ENCODE data around the gene GFRA4.

GFRA4 gene

DNA sequence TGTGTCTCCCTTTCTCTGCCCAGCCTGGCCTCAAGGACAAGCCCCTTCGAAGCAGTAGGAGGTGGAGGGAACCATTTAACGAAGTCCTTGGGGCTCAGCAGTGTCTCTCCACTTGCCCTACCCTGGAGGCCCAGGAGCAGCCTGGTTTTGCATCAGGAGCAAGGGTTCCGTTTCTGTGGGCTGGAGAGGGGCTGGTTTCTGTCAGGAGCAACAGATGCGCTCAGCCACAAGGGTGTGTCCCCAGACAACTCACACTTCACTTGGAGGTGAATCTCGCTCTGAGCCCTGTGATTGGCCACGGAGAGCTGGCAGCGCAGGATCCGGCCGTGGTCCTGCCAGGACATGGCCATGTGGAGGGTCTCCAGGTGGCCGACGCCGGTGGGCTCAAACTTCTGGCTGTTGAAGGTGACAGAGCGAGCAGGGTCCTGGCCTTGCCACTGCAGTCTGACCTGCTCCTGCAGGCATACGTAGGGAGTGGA is 42.3 kb upstream of the GFRA4 start:
- Histone ChIP-seq H3K27ac (no peak overlapping the region), H3K9me3 (ENCODE audit: control insufficient read depth, low read length) (no peaks in the 10 kb centered on the region), H2AFZ (no peak overlapping the region), H3K4me1 (no peaks in the 10 kb centered on the region), H3K9ac (no peak overlapping the region), H3K79me2 (no peaks in the 10 kb centered on the region), H3K4me2 (ENCODE audit: low read length) (no peak overlapping the region), H3K4me3 (ENCODE audit: low read depth, low read length) (no peak overlapping the region), H3K27me3 (ENCODE audit: control insufficient read depth, insufficient read depth, low read length) (no peaks in the 10 kb centered on the region), H3K36me3 (ENCODE audit: control insufficient read depth, insufficient read depth, low read length) (no peaks in the 10 kb centered on the region)
- TF ChIP-seq, protein P1, sequence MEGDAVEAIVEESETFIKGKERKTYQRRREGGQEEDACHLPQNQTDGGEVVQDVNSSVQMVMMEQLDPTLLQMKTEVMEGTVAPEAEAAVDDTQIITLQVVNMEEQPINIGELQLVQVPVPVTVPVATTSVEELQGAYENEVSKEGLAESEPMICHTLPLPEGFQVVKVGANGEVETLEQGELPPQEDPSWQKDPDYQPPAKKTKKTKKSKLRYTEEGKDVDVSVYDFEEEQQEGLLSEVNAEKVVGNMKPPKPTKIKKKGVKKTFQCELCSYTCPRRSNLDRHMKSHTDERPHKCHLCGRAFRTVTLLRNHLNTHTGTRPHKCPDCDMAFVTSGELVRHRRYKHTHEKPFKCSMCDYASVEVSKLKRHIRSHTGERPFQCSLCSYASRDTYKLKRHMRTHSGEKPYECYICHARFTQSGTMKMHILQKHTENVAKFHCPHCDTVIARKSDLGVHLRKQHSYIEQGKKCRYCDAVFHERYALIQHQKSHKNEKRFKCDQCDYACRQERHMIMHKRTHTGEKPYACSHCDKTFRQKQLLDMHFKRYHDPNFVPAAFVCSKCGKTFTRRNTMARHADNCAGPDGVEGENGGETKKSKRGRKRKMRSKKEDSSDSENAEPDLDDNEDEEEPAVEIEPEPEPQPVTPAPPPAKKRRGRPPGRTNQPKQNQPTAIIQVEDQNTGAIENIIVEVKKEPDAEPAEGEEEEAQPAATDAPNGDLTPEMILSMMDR (IDR thresholded peaks at IDR 0.05) = no peak

DNA sequence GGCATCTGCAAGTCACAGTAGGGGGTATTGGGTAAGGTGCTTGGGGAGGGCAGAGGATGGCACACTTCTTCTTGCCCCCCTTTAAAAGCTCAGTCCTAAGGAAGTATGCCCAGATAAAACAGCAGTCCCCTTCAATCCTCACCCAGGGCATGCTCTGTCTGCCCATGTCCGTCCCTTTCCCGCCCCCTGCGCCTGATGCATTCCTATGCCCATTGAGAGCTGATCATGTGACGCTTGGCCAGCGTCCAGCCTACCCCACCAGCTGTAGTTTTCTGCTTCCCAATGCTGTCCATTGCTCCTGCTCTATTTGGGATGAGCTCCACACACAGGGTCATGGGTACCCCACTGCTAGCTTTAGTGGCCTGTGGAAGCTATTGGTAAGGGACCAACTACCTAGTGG is 40.9 kb upstream of the GFRA4 start:
- Histone ChIP-seq H3K27ac (no peak overlapping the region), H3K4me1 (no peaks in the 10 kb centered on the region), H3K27me3 (ENCODE audit: control insufficient read depth, insufficient read depth, low read length) (no peaks in the 10 kb centered on the region), H3K4me2 (ENCODE audit: low read length) (no peak overlapping the region), H3K9me3 (ENCODE audit: control insufficient read depth, low read length) (no peaks in the 10 kb centered on the region), H3K79me2 (no peaks in the 10 kb centered on the region), H2AFZ (no peak overlapping the region), H3K36me3 (ENCODE audit: control insufficient read depth, insufficient read depth, low read length) (no peaks in the 10 kb centered on the region), H3K4me3 (ENCODE audit: low read depth, low read length) (no peak overlapping the region), H3K9ac (no peak overlapping the region)
- TF ChIP-seq, protein P1 (IDR thresholded peaks at IDR 0.05) = no peak

DNA sequence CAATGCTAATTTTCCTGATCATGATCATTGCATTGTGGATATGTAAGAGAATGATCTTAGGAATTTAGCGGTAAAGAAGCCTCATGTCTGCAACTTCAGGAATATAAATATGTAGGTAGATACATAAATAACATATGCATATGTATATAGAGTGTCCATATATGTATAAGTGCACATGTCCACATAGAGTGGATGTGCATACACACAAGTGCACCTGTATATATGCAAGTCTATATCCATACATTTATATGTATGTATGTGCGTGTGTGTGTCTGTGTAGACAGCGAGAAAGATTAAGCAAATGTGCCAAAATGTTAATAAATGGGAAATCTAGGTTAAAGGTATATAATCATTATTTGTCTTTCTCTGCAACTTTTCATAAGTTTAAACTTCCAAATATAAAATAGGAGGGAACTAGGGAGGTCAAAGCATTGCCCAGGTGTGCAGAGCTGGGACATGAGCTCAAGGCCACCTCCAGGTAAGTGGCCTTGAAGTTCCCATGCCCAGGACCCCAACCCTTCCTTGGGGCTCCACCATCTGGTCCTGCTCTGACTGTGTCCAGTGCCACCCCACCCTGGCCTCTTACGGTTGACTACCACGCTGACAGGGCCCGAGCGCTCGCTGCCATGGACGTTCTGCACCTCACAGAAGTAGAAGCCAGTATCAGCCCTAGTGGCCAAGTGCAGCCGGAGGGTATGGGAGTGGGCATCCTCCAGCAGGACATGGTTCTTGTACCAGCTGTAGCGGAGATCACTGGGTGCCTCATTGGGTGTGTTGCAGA is 39.6 kb upstream of the GFRA4 start:
- Histone ChIP-seq H3K27me3 (ENCODE audit: control insufficient read depth, insufficient read depth, low read length) (no peaks in the 10 kb centered on the region), H2AFZ (no peak overlapping the region), H3K4me2 (ENCODE audit: low read length) (no peak overlapping the region), H3K4me3 (ENCODE audit: low read depth, low read length) (no peak overlapping the region), H3K4me1 (no peaks in the 10 kb centered on the region), H3K36me3 (ENCODE audit: control insufficient read depth, insufficient read depth, low read length) (no peaks in the 10 kb centered on the region), H3K9me3 (ENCODE audit: control insufficient read depth, low read length) (no peaks in the 10 kb centered on the region), H3K27ac (no peak overlapping the region), H3K79me2 (no peaks in the 10 kb centered on the region), H3K9ac (no peak overlapping the region)
- TF ChIP-seq, protein P1 (IDR thresholded peaks at IDR 0.05) = no peak

DNA sequence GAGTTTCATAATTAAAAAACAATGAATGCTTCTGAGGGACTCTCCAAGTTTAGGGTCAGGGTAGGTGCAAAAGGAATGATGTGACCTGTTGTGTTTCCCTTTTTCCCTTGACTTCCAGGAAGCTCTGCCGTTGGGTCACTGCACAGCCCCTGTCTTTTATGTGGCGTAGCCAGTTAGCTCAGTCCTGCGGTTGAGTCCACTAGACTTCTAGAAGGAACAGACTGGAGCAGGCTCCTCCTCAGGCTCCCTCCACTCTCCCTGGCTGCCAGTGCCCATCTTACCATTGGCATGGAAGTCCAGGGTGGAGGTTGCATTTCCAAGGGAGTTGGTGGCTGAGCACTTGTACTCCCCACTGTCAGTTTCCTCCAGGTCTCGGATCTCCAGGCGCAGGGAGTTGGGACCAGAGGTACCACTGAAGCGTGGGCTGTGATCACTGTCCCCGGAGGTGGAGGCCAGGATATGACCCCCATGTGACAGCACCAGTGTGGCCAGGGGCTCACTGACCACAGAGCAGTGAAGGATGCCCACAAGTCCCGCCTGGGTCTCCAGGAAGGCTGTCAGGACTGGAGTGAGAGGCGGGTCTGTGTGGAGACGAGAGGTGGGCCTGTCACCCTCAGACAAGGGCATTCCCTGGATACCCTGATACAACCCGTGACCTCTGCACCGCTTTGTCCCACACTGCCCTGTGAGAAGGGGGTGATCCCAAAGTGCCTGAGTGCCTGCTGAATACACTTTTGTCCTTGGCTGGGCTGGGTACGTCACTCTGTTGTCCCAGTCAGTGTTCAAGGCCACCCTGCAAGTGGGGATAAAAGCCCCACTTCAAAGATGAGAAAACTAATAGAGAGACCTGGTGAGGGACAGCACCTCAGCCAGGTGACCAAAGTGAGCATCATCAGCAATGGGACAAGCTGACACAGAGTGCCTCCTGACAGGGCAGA is 38.1 kb upstream of the GFRA4 start:
- H3K27ac ChIP-seq = no peak overlapping the region
- H3K4me1 ChIP-seq = no peaks in the 10 kb centered on the region
- no peak overlapping the region for H3K4me2 ChIP-seq (ENCODE audit: low read length)
- H3K79me2 ChIP-seq = no peaks in the 10 kb centered on the region
- no peak overlapping the region for H3K4me3 ChIP-seq (ENCODE audit: low read depth, low read length)
- no peaks in the 10 kb centered on the region for H3K9me3 ChIP-seq (ENCODE audit: control insufficient read depth, low read length)
- no peaks in the 10 kb centered on the region for H3K36me3 ChIP-seq (ENCODE audit: control insufficient read depth, insufficient read depth, low read length)
- H3K9ac ChIP-seq = no peak overlapping the region
- TF ChIP-seq, protein P1 (IDR thresholded peaks at IDR 0.05) = no peak
- no peaks in the 10 kb centered on the region for H3K27me3 ChIP-seq (ENCODE audit: control insufficient read depth, insufficient read depth, low read length)
- H2AFZ ChIP-seq = no peak overlapping the region

Data from parathyroid adenoma (tissue), 2 donors.